ENCODE data around the gene DCAF17. TPM values are rescaled to one million over a fixed set of nuclear protein-coding genes. Genes with fewer than 3 reads are reported as not detected.
"Not testable (repeated sequence)": the region's sequence is repeated elsewhere in the genome, so short reads cannot be mapped to it uniquely, and the experiment has no call there.

The DCAF17 gene
- total RNA-seq, 1 donor from 2014 or later = 19.2 TPM

DNA sequence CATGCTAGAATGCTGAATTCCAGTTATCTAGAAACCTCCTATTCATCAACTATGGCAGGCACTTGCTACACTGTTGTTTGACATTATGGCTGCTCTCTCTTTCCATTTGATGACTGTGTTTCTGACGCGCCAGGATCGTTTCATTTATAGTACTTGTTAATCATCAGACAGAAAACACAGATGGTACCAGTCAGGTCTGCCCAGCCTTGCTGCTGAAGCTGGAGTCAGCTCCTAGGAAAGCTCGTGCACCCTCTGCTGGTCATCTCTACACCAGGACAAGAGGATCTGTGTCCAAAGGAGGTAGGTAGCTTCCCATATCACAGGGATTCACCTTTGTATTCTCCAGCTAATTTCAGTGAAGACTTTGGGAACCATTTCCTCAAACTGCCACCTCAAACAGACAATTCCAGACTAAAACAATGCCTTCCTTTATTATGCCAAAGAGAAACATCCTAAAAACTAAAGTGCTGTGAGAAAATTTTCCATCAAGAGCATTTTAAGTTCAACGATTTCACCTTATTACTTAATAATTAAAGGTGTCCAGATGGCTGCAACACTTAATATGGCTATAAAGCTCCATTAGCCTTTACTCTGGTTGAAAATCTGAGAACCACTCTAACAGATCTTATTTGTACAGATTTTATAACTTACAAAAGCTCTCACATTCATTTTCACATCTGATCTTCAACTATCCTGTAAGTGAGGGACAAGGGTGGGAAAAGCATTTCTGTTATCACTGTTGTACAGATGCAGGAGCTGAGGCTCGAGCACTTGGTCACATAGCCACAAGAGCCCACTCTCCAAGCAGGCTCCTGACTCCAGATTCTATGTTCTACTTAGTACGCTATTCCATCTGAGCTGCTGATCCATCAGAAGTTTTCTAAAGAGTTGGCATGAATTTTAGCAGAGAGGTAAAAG, 17.8 kb upstream of the DCAF17 start:
- H3K9me3 Mint-ChIP-seq (ENCODE audit: unreplicated experiment) = no peaks in the 10 kb centered on the region
- no peak overlapping the region for H3K4me3 Mint-ChIP-seq (ENCODE audit: unreplicated experiment)
- H3K4me1 Mint-ChIP-seq (ENCODE audit: unreplicated experiment) = peaks cover 26% of the 10 kb centered on the region
- H3K27ac Mint-ChIP-seq (ENCODE audit: unreplicated experiment) = peak overlapping the region; percentile 75
- DNase-seq (ENCODE audit: extremely low spot score, unreplicated experiment) = peak; percentile 94
- TF ChIP-seq, protein P1, sequence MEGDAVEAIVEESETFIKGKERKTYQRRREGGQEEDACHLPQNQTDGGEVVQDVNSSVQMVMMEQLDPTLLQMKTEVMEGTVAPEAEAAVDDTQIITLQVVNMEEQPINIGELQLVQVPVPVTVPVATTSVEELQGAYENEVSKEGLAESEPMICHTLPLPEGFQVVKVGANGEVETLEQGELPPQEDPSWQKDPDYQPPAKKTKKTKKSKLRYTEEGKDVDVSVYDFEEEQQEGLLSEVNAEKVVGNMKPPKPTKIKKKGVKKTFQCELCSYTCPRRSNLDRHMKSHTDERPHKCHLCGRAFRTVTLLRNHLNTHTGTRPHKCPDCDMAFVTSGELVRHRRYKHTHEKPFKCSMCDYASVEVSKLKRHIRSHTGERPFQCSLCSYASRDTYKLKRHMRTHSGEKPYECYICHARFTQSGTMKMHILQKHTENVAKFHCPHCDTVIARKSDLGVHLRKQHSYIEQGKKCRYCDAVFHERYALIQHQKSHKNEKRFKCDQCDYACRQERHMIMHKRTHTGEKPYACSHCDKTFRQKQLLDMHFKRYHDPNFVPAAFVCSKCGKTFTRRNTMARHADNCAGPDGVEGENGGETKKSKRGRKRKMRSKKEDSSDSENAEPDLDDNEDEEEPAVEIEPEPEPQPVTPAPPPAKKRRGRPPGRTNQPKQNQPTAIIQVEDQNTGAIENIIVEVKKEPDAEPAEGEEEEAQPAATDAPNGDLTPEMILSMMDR (IDR thresholded peaks at IDR 0.05) = peak; percentile 95
- peaks cover 2% of the 10 kb centered on the region for H3K36me3 Mint-ChIP-seq (ENCODE audit: unreplicated experiment)
- no peaks in the 10 kb centered on the region for H3K27me3 Mint-ChIP-seq (ENCODE audit: unreplicated experiment)

DNA sequence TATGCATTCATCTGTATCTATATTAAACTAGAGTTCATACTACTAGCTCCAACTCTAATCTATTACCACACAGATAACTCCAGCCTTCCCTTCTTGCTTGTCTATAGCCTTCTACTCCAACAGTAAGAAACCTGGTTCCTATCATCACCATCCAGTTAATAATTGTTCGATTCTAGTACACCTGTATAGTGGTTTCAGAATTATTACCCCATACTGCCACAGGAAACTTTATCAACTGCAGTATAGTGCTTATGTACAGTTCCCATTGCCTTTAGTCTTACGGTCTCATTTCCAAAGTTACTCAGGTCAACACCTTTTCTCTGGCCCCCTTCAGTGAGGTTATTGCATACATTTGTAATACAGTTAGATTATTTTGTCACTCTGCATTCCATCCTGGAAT, 14.7 kb upstream of the DCAF17 start:
- H3K4me1 Mint-ChIP-seq (ENCODE audit: unreplicated experiment) = peaks cover 7% of the 10 kb centered on the region
- no peak overlapping the region for H3K27ac Mint-ChIP-seq (ENCODE audit: unreplicated experiment)
- no peaks in the 10 kb centered on the region for H3K27me3 Mint-ChIP-seq (ENCODE audit: unreplicated experiment)
- DNase-seq (ENCODE audit: extremely low spot score, unreplicated experiment) = no peak
- peaks cover 14% of the 10 kb centered on the region for H3K36me3 Mint-ChIP-seq (ENCODE audit: unreplicated experiment)
- TF ChIP-seq, protein P1 (IDR thresholded peaks at IDR 0.05) = no peak
- H3K4me3 Mint-ChIP-seq (ENCODE audit: unreplicated experiment) = no peak overlapping the region
- no peaks in the 10 kb centered on the region for H3K9me3 Mint-ChIP-seq (ENCODE audit: unreplicated experiment)

DNA sequence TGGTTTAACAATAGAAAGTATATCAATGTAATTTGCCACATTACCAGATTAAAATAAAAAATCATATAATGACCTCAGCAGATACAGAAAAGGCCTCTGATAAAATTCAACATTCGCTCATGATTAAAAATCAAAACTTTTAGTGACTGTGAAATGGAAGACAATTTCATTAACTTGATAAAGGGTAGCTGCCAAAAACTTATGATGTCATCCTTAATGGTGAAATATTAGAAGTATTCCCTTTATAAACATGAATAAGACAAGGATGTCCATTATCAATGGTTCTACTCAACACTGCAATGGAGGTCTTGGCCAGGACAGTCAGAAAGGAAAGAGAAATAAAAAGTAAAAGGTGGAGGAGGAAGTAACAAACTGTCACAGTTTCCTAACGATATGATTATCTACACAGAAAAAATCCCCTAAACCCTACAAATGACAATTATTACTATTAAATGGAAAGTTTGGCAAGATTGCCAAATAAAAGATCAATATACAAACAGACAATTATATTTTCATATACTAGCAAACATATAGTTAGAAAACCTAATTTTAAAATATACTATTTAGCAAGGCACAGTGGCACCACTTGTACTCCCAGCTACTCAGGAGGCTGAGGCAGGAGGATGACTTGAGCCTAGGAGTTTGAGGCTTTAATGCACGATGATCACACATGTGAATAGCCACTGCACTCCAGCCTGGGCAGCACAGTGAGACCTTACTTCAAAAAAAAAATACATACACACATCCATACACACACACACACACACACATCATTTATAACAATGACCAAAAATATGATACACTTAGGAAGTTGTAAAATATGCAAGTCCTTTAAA, 13.1 kb upstream of the DCAF17 start:
- DNase-seq (ENCODE audit: extremely low spot score, unreplicated experiment) = no peak
- Mint-ChIP-seq H3K27ac (ENCODE audit: unreplicated experiment) (no peak overlapping the region), H3K36me3 (ENCODE audit: unreplicated experiment) (peaks cover 14% of the 10 kb centered on the region), H3K9me3 (ENCODE audit: unreplicated experiment) (no peaks in the 10 kb centered on the region), H3K4me1 (ENCODE audit: unreplicated experiment) (peaks cover 4% of the 10 kb centered on the region), H3K27me3 (ENCODE audit: unreplicated experiment) (no peaks in the 10 kb centered on the region), H3K4me3 (ENCODE audit: unreplicated experiment) (no peak overlapping the region)
- TF ChIP-seq, protein P1 (IDR thresholded peaks at IDR 0.05) = no peak

DNA sequence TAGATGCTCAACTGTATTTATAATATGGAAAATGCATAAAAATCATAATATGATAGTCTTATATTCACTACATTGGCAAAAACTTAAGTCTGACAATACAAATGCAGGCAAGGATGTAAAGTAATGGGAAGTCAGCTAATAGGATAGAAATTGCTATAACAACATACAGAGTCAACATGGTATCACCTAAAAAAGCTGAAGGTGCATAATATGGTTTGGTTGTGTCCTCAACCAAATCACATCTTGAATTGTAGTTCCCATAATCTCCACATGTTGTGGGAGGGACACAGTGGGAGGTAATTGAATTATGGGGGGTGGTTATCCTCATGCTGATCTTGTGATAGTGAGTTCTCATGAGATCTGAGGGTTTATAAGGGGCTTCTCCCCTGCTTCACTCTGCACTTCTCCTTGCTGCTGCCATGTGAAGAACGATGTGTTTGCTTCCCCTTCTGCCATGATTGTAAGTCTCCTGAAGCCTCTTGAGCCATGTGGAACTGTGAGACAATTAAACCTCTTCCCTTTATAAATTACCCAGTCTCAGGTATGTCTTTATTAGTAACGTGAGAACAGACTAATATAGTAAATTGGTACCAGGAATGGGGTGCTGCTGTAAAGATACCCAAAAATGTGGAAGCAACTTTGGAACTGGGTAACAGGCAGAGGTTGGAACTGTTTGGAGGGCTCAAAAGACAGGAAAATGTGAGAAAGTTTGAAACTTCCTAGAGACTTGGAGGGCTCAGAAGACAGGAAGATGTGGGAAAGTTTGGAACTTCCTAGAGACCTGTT, 11.1 kb upstream of the DCAF17 start:
- H3K4me3 Mint-ChIP-seq (ENCODE audit: unreplicated experiment); H3K9me3 Mint-ChIP-seq (ENCODE audit: unreplicated experiment); H3K27ac Mint-ChIP-seq (ENCODE audit: unreplicated experiment); H3K4me1 Mint-ChIP-seq (ENCODE audit: unreplicated experiment); H3K27me3 Mint-ChIP-seq (ENCODE audit: unreplicated experiment); DNase-seq (ENCODE audit: extremely low spot score, unreplicated experiment): not testable (repeated sequence)
- peaks cover 14% of the 10 kb centered on the region for H3K36me3 Mint-ChIP-seq (ENCODE audit: unreplicated experiment)
